ENCODE results near the gene EDC3.

DNA sequence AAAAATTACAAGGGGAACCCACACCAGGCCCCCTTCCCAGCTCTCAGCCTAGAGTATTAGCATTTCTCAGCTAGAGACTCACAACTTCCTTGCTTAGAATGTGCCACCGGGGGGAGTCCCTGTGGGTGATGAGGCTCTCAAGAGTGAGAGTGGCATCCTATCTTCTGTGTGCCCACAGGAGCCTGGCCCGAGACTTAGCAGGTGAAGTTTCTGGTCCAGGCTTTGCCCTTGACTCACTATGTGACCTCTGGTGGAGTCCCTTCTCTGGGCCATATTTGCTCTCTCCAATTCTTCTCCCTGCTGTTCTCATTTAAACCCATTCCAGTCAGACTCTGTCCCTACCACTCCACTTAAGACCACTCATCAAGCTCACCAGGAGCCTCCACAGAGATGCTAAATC lies 62.0 kb downstream of the EDC3 start:
- TF ChIP-seq POLR2A (IDR thresholded peaks at IDR 0.05; ENCODE audit: low read depth, low read length): no peak
- no peak for TF ChIP-seq POLR2AphosphoS5 (IDR thresholded peaks at IDR 0.05; ENCODE audit: low read depth, low read length)

Measured in GM12892 (cell line).